Right ventricle myocardium inferior (tissue), 1 donor: ENCODE data around the gene AGBL1. TPM values are rescaled to one million over a fixed set of nuclear protein-coding genes. Genes with fewer than 3 reads are reported as not detected.

Experiments used
- ATAC-seq: fragments of 200-7000 bp; cut with Tn5 transposase; one replicate; pipeline ENCODE4 v1.9.1; 2020; ENCODE audit warnings: mild to moderate bottlenecking, moderate library complexity
- DNase-seq: peaks from one replicate; pipeline ENCODE4 v3.0.0; 2021; ENCODE audit errors: missing footprints
- intact Hi-C: fragments of 100-400 bp; cut with DNase I; formaldehyde crosslinking; loops from one replicate; pipeline ENCODE4 v1.11.0; 2022
- total RNA-seq: library from RNA; stranded (reverse); fragmentation: NEBNext Ultra II Directional; extraction: Animal tissue kit (Norgen Biotek cat#: 25700); gene quantifications from one replicate; pipeline ENCODE4 v1.2.1, GENCODE V29; 2021
- donor health status: DM: no; HTN: yes; CAD: no; lungs with severe emphysema.

AGBL1 gene
- total RNA-seq, 1 donor from 2014 or later, result not detected

- intact Hi-C loops, result no loop called here
- no peak for DNase-seq
- no peak for ATAC-seq
Measured at GRCh38 chr15:86690566-86690965, 610.9 kb downstream of the AGBL1 start.

- intact Hi-C loops, result no loop called here
- no peak for DNase-seq
- no peak for ATAC-seq
Measured at GRCh38 chr15:86691091-86691663, 611.5 kb downstream of the AGBL1 start.

DNA sequence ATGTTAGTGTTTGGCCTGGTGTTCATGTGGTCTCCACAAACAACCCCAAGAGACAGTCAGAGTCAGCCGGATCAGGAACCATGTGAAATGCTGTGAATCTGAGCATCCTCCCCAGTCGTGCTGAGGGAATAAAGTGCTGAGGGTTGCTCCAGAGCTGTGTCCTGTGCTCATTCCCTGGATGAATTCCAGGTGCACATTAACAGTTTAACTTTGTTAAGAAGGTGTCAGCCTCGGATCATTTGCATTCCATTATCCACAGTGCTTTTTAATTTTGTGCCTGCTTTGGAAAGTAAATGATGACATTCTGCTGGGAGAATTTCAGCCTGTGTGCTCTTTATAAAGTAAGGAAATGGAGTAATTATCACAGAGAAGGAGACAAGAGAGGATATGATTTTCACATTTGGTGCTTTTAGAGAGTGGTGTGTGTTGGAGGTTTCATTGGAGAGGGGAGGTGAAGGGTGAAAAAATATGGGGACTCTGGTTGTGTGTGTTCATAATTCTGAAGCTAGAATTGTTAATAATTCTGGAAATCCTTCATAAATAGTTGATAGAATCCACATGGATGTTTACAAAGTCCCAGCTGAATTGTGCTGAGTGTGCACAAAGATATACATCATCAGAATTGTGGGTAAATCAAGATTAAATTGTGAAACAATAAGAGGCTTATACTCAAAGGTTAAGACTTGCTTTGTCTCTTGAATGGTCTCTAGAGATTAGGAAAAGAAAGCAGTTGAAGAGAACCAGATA, 621.4 kb downstream of the AGBL1 start:
- intact Hi-C loops, result no loop called here
- no peak for ATAC-seq

GRCh38 chr15:86701611-86701963, 621.9 kb downstream of the AGBL1 start:
- ATAC-seq (no peak), DNase-seq (no peak)
- intact Hi-C loops, result no loop called here

More for the DNA sequence above, 621.4 kb downstream of the AGBL1 start:
- no peak for DNase-seq

DNA sequence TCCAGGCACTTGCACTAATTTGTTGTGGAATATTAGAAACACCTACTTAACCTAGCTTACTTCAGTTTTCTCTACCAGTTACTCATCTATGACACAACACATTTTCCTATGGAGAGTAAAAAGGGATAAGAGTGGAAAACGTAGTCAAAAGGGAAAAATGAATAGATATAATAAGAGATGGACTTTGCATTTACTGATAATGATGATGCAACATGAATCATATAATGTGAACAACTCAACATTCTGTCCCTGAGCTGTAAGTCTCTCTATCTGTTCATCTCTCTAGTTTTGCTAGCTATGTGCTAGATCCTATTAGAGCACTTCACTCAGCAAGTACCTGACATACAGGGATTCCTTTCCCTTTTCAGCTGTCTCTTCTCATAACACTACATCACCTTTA, 627.1 kb downstream of the AGBL1 start:
- no peak for ATAC-seq
- DNase-seq, result no peak
- intact Hi-C loops, result no loop called here

DNA sequence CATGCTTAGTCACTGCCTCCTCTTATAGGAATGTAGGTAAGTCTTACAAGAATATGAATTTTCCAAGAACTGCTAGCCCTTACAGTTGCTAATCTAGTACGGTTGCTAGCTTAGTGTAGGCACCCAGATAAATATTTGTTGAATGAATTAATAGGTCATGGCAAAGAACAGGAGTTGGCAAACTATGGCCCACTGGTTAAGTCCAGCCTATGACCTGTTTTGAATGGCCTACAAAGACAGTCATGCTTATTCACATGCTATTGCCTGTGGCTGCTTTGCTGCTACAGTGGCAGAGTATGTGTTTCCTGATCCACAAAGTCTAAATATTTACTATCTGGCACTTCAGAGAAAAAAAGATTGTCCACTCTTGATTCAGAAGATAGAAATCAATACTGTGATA, 631.8 kb downstream of the AGBL1 start:
- intact Hi-C loops, result no loop called here
- no peak for DNase-seq
- no peak for ATAC-seq

DNA sequence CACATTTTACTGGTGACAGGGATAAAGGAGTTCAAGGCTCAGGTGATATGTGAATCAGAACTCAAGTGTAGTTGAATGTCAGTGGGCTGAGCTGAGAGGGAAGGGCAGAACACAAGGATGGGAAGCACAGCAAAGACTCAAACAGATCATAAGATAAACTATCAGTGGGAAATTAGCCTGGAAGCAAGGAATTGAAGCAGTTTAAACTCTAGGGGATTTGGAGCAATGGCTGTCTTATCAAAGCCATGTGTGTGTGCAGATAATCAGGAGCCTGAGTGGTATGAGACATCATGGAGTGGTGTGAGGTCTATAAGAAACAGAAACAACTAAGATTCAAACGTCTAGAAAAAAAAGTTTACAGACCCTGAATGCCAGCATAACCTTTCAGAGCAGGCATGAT, 634.6 kb downstream of the AGBL1 start:
- no peak for ATAC-seq

GRCh38 chr15:86725628-86726027, 646.0 kb downstream of the AGBL1 start:
- intact Hi-C loops, result no loop called here
- no peak for DNase-seq
- ATAC-seq, result no peak

More for the DNA sequence above, 634.6 kb downstream of the AGBL1 start:
- DNase-seq, result no peak
- intact Hi-C loops, result no loop called here

GRCh38 chr15:86735247-86736040, 655.8 kb downstream of the AGBL1 start:
- ATAC-seq, result no peak
- no peak for DNase-seq
- intact Hi-C loops, result no loop called here

- DNase-seq (no peak), ATAC-seq (no peak)
- intact Hi-C loops, result no loop called here
Measured at GRCh38 chr15:86741917-86742316, 662.2 kb downstream of the AGBL1 start.

- ATAC-seq (no peak), DNase-seq (no peak)
- intact Hi-C loops, result no loop called here
Measured at GRCh38 chr15:86743283-86743903, 663.7 kb downstream of the AGBL1 start.

DNA sequence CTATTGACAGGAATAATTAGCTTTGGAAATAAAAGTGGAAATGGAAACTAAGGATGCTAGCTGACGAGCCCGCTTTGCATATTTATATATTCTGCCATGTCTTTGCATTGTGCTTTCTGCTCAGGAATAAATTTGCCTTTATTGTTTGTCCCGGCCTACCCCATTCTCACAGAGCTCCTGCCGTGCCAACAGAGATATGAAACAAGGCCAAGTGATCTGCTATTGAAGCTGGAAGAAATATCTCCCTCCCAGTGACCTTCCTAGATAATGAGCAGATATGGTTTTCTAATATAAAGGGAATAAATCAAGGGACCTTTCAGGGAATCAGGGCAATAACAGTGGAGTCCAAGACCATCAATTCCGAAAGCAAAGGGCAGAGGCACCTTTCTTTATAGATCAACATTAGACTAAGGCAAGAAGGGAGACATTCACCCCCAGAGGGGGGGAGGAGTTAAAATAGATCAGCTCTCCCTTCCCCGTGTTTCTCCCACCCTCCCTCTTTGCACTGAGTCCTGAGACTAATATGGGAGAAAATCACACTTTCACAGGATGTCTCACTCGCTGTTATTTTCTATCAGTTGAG, 664.6 kb downstream of the AGBL1 start:
- intact Hi-C loops, result no loop called here
- ATAC-seq, result no peak
- no peak for DNase-seq

DNA sequence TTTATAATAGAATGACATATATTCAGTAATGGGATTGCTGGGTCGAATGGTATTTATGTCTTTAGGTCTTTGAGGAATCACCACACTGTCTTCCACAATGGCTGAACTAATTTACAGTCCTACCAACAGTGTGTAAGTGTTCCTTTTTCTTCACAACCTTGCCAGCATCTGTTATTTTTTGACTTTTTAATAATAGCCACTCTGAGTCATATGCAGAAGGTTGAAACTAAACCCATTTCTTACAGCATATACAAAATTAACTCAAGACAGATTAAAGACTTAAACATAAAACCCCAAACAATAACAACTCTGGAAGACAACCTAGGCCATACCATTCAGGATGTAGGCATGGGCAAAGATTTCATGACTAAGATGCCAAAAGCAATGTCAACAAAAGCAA, 671.4 kb downstream of the AGBL1 start:
- intact Hi-C loops, result loop anchor here (10.0 kb wide), 1 partner anchor 516 kb away; no protein-coding TSS in a partner anchor
- DNase-seq (no peak), ATAC-seq (no peak)

DNA sequence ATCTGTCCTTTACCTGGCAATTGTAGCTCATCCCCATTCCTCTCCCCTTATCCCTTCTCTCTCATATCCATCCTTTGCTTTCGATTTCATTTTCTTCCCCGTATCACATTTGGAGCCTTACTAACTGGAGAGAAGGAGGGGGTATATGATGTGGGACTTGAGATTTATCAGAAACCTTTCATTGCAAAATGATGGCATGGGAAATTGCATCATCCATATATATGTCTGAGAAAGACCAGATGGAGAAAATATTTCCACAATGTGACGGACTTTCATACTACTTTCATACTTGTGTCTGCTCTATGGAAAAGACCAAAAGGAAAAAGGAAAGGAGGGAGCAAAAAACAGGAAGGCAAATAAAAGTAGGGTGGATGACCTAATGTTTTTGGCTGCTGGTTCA, 675.2 kb downstream of the AGBL1 start:
- DNase-seq, result no peak
- no peak for ATAC-seq
- intact Hi-C loops, result loop anchor here (10.0 kb wide), 1 partner anchor 520 kb away; no protein-coding TSS in a partner anchor

DNA sequence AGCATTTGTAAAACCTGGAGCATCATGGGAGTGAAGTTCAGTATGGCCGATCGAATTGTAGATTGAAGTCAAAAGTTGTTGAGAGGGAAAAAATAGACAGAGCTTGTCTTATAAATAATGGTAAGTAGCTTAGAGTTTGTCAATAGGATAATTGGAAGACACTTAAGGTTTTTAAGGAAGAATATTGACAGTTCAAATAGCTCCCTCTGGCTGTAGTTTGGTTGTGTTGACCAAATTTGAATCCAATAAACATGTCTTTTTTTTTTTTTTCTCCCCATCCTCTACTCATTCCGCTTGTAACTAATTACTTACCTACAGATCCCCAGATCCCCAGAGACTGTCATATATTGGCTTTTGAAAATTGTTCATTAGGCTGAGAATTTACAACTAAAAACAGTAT, 677.0 kb downstream of the AGBL1 start:
- ATAC-seq, result no peak
- intact Hi-C loops, result loop anchor here (10.0 kb wide), 1 partner anchor 522 kb away; no protein-coding TSS in a partner anchor
- DNase-seq, result no peak

GRCh38 chr15:86759800-86760523, 680.3 kb downstream of the AGBL1 start:
- DNase-seq (no peak), ATAC-seq (peak; percentile 50)
- intact Hi-C loops, result loop anchor here (10.0 kb wide), 2 partner anchors 525 to 725 kb away; no protein-coding TSS in a partner anchor

- DNase-seq (no peak), ATAC-seq (no peak)
- intact Hi-C loops, result loop anchor here (10.0 kb wide), 1 partner anchor 722 kb away; no protein-coding TSS in a partner anchor
Measured at GRCh38 chr15:86762874-86763273, 683.2 kb downstream of the AGBL1 start.

DNA sequence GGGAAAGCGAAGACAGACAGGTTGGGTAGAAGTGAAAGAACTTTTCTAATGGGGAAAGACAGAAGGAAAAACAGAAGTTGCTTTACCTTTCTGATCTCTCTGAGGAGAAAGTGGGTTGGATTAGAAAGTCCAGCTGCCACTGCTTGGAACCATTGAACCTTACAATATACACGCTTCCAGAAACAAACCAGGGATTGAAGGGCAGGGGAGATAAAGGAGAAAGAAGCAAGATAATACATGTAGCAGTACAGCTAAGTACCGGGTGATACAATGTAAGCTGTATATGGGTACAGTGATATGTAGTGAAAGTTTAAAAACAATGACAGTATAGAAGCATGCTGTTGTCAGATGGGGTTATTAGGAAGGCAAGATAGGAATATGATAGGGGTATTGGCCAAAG, 684.4 kb downstream of the AGBL1 start:
- DNase-seq, result no peak
- ATAC-seq, result no peak
- intact Hi-C loops, result loop anchor here (10.0 kb wide), 1 partner anchor 721 kb away; no protein-coding TSS in a partner anchor
